Adrenal gland (tissue), 5 donors: ENCODE results near the gene PCSK1.

Experiments
- POLR2A ChIP-seq, 2 donors: fragments of 450-650 bp; IDR thresholded peaks; one replicate each; pipeline ENCODE4 v1.6.1; 2017; ENCODE audit warnings: antibody characterized with exemption in 2 of 2, mild to moderate bottlenecking in 2 of 2, moderate library complexity in 1 of 2
- TF ChIP-seq, protein P1 (sequence below), 6 experiments: fragments of 450-650 bp in 4 of 6; fragments of 200-600 bp in 2 of 6; sonication (generic) in 1 of 6; IDR thresholded peaks; 1 replicate in 5 of 6; 2 replicates in 1 of 6; pipeline versions ENCODE4 v1.5.1 to v1.8.0; 2016 to 2021; ENCODE audit warnings: antibody characterized with exemption in 6 of 6, mild to moderate bottlenecking in 2 of 6, moderate library complexity in 1 of 6
- donor health status: DM: no; HTN: no; CAD: no.

- TF ChIP-seq, protein P1, sequence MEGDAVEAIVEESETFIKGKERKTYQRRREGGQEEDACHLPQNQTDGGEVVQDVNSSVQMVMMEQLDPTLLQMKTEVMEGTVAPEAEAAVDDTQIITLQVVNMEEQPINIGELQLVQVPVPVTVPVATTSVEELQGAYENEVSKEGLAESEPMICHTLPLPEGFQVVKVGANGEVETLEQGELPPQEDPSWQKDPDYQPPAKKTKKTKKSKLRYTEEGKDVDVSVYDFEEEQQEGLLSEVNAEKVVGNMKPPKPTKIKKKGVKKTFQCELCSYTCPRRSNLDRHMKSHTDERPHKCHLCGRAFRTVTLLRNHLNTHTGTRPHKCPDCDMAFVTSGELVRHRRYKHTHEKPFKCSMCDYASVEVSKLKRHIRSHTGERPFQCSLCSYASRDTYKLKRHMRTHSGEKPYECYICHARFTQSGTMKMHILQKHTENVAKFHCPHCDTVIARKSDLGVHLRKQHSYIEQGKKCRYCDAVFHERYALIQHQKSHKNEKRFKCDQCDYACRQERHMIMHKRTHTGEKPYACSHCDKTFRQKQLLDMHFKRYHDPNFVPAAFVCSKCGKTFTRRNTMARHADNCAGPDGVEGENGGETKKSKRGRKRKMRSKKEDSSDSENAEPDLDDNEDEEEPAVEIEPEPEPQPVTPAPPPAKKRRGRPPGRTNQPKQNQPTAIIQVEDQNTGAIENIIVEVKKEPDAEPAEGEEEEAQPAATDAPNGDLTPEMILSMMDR (IDR thresholded peaks at IDR 0.05), result no peak
- TF ChIP-seq POLR2A (IDR thresholded peaks at IDR 0.05), result no peak
Observed at GRCh38 chr5:96374653-96375052, 58.4 kb downstream of the PCSK1 start.
